H9 (cell line): ENCODE data around the gene HMGCLL1. TPM values are rescaled to one million over a fixed set of nuclear protein-coding genes. Genes with fewer than 3 reads are reported as not detected.

ENCODE experiments used
- DNase-seq: peaks from one replicate; pipeline ENCODE4 v3.0.0-alpha.2; 2017
- H2AFZ ChIP-seq: one replicate; pipeline ENCODE4 v1.6.1; 2013; ENCODE audit warnings: mild to moderate bottlenecking, low read length, control low read depth, moderate library complexity
- H2AK5ac ChIP-seq: 2 replicates; pipeline ENCODE4 v1.6.1; 2013; ENCODE audit warnings: low read length, control low read depth, mixed read lengths; ENCODE audit not compliant: insufficient read length
- H2BK120ac ChIP-seq: one replicate; pipeline ENCODE4 v1.6.1; 2013; ENCODE audit warnings: low read depth, mild to moderate bottlenecking, low read length, control low read depth, inconsistent platforms; ENCODE audit not compliant: poor library complexity, severe bottlenecking
- H2BK12ac ChIP-seq: 2 replicates; pipeline ENCODE4 v1.6.1; 2013; ENCODE audit warnings: low read length, control low read depth, mixed read lengths, low read depth; ENCODE audit not compliant: insufficient read length
- H2BK15ac ChIP-seq: 2 replicates; pipeline ENCODE4 v1.6.1; 2013; ENCODE audit warnings: low read depth, low read length, control low read depth
- H2BK20ac ChIP-seq: one replicate; pipeline ENCODE4 v1.6.1; 2013; ENCODE audit warnings: low read depth, mild to moderate bottlenecking, low read length, control low read depth, inconsistent platforms; ENCODE audit not compliant: poor library complexity, severe bottlenecking
- H2BK5ac ChIP-seq: 2 replicates; pipeline ENCODE4 v1.6.1; 2013; ENCODE audit warnings: low read length, control low read depth, mixed read lengths; ENCODE audit not compliant: insufficient read length
- H3K14ac ChIP-seq: 2 replicates; pipeline ENCODE4 v1.6.1; 2013; ENCODE audit warnings: low read length, control low read depth; ENCODE audit not compliant: insufficient read depth
- H3K18ac ChIP-seq: 2 replicates; pipeline ENCODE4 v1.6.1; 2013; ENCODE audit warnings: low read depth, mild to moderate bottlenecking, mixed read lengths, low read length, control low read depth; ENCODE audit not compliant: insufficient read length
- H3K23ac ChIP-seq: 2 replicates; pipeline ENCODE4 v1.6.1; 2013; ENCODE audit warnings: low read length, control low read depth, mixed read lengths, low read depth; ENCODE audit not compliant: insufficient read length
- H3K23me2 ChIP-seq: 2 replicates; pipeline ENCODE4 v1.6.1; 2013; ENCODE audit warnings: low read depth, mild to moderate bottlenecking, mixed read lengths, low read length, control low read depth; ENCODE audit not compliant: insufficient read length, poor library complexity, severe bottlenecking
- H3K27ac ChIP-seq: 2 replicates; pipeline ENCODE4 v1.5.1; 2013; ENCODE audit warnings: low read length, control low read depth, mixed read lengths, low read depth; ENCODE audit not compliant: insufficient read length
- H3K27me3 ChIP-seq: 2 replicates; pipeline ENCODE4 v1.6.1; 2013; ENCODE audit warnings: low read length, control low read depth, inconsistent platforms; ENCODE audit not compliant: insufficient read depth
- H3K4ac ChIP-seq: 2 replicates; pipeline ENCODE4 v1.6.1; 2013; ENCODE audit warnings: low read depth, mild to moderate bottlenecking, control low read depth, inconsistent platforms, low read length, moderate library complexity
- H3K4me1 ChIP-seq: 2 replicates; pipeline ENCODE4 v1.6.1; 2013; ENCODE audit warnings: low read length, control low read depth, inconsistent platforms; ENCODE audit not compliant: insufficient read depth
- H3K4me2 ChIP-seq: 2 replicates; pipeline ENCODE4 v1.6.1; 2013; ENCODE audit warnings: low read length, control low read depth, mixed read lengths; ENCODE audit not compliant: insufficient read length, insufficient read depth
- H3K56ac ChIP-seq: 2 replicates; pipeline ENCODE4 v1.6.1; 2013; ENCODE audit warnings: low read depth, mild to moderate bottlenecking, mixed read lengths, low read length, control low read depth; ENCODE audit not compliant: insufficient read length
- H3K79me1 ChIP-seq: 2 replicates; pipeline ENCODE4 v1.6.1; 2013; ENCODE audit warnings: low read depth, mild to moderate bottlenecking, moderate library complexity, low read length, control low read depth, inconsistent platforms; ENCODE audit not compliant: insufficient read depth, poor library complexity, severe bottlenecking
- H3K79me2 ChIP-seq: 2 replicates; pipeline ENCODE4 v1.6.1; 2013; ENCODE audit warnings: low read length, control low read depth, inconsistent platforms; ENCODE audit not compliant: insufficient read depth
- H3K9ac ChIP-seq: 2 replicates; pipeline ENCODE4 v1.6.1; 2013; ENCODE audit warnings: low read length, control low read depth, mixed read lengths; ENCODE audit not compliant: insufficient read length; ENCODE audit errors: extremely low read depth
- H3K9me3 ChIP-seq: one replicate; pipeline ENCODE4 v1.6.1; 2013; ENCODE audit warnings: low read depth, low read length, inconsistent platforms; ENCODE audit not compliant: control insufficient read depth
- H3T11ph ChIP-seq: one replicate; pipeline ENCODE4 v1.6.1; 2013; ENCODE audit warnings: mild to moderate bottlenecking, low read length, control low read depth, inconsistent platforms
- H4K20me1 ChIP-seq: one replicate; pipeline ENCODE4 v1.6.1; 2013; ENCODE audit not compliant: control insufficient read depth, insufficient read length, insufficient read depth
- H4K5ac ChIP-seq: 2 replicates; pipeline ENCODE4 v1.6.1; 2013; ENCODE audit warnings: low read depth, mild to moderate bottlenecking, mixed read lengths, low read length, control low read depth; ENCODE audit not compliant: insufficient read length
- H4K8ac ChIP-seq: replicated peaks from 2 replicates; pipeline ENCODE4 v1.6.1; 2013; ENCODE audit warnings: low read length, control low read depth, mixed read lengths, low read depth; ENCODE audit not compliant: insufficient read length
- H4K91ac ChIP-seq: 2 replicates; pipeline ENCODE4 v1.6.1; 2013; ENCODE audit warnings: low read depth, mild to moderate bottlenecking, moderate library complexity, mixed read lengths, low read length, control low read depth; ENCODE audit not compliant: insufficient read length
- H3K27ac Mint-ChIP-seq, 3 experiments: 2 replicates in 2 of 3; 3 replicates in 1 of 3; pipeline ENCODE4 v1.8.0; 2020 to 2021; ENCODE audit warnings: mixed read lengths in 3 of 3, mild to moderate bottlenecking in 1 of 3, moderate library complexity in 1 of 3
- H3K27me3 Mint-ChIP-seq: 2 replicates; pipeline ENCODE4 v1.8.0; 2021; ENCODE audit warnings: low read depth, mild to moderate bottlenecking, moderate library complexity, mixed read lengths
- H3K36me3 Mint-ChIP-seq, 3 experiments: 2 replicates in 2 of 3; 3 replicates in 1 of 3; pipeline ENCODE4 v1.8.0; 2020 to 2021; ENCODE audit warnings: low read depth in 3 of 3, mixed read lengths in 3 of 3; ENCODE audit not compliant: insufficient read depth in 1 of 3
- H3K4me1 Mint-ChIP-seq, 2 experiments: 2 replicates each; pipeline ENCODE4 v1.8.0; 2020; ENCODE audit warnings: mixed read lengths in 2 of 2
- H3K4me3 Mint-ChIP-seq, 2 experiments: 2 replicates in 1 of 2; 3 replicates in 1 of 2; pipeline ENCODE4 v1.8.0; 2020 to 2021; ENCODE audit warnings: mild to moderate bottlenecking in 2 of 2, mixed read lengths in 2 of 2, moderate library complexity in 1 of 2
- H3K9me3 Mint-ChIP-seq, 2 experiments: 2 replicates in 1 of 2; 3 replicates in 1 of 2; pipeline ENCODE4 v1.8.0; 2020; ENCODE audit warnings: mild to moderate bottlenecking in 2 of 2, mixed read lengths in 2 of 2, moderate library complexity in 1 of 2
- WGBS: extraction: QIAGEN DNeasy Blood & Tissue Kit; methylation state at CpG from one replicate; pipeline ENCODE4 v1.1.7; 2013; ENCODE audit warnings: missing lambda C conversion rate, low lambda C conversion rate, mixed read lengths; ENCODE audit not compliant: insufficient read length; ENCODE audit errors: extremely low coverage; 5-methylcytosine and 5-hydroxymethylcytosine counted together
- total RNA-seq: library from RNA; stranded (reverse); gene quantifications from 2 replicates; pipeline ENCODE4 v1.2.1, GENCODE V29; 2021
- TF ChIP-seq, protein P1 (sequence below): fragments of 200-600 bp; sonication (generic); conservative IDR thresholded peaks from 3 replicates; pipeline ENCODE4 v1.8.0; 2021; ENCODE audit warnings: antibody characterized with exemption, mild to moderate bottlenecking

Gene HMGCLL1
- total RNA-seq, 1 experiment from 2014 or later, result 0.24 TPM

DNA sequence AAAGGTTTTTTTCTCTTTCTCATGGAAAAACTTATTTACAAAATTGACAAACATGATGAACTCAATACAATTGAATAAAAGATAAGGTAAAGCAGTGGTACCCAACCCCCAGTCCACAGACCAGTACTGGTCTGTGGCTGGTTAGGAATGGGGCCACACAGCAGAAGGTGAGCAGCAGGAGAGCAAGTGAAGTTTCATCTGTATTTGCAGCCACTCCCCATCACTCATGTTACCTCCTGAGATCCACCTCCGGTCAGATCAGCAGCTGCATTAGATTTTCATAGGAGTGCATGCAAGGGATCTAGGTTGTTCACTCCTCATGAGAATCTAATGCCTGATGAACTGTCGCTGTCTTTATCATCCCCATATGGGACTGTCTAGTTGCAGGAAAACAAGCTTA, 47.5 kb downstream of the HMGCLL1 start:
- no peak overlapping the region for H3K4me3 Mint-ChIP-seq
- Histone ChIP-seq H2BK20ac (no peak overlapping the region), H3K23me2 (no peaks in the 10 kb centered on the region), H3K4me2 (no peak overlapping the region), H3K4ac (no peak overlapping the region), H2BK120ac (no peak overlapping the region), H2AFZ (no peak overlapping the region), H3K9me3 (no peaks in the 10 kb centered on the region), H3K4me1 (no peaks in the 10 kb centered on the region), H2BK5ac (no peak overlapping the region), H3K18ac (no peak overlapping the region), H3K56ac (no peak overlapping the region), H3K27ac (no peak overlapping the region), H3T11ph (no peak overlapping the region), H3K9ac (no peak overlapping the region), H2BK12ac (no peak overlapping the region), H4K8ac (no peak overlapping the region), H2AK5ac (no peak overlapping the region), H3K79me2 (no peaks in the 10 kb centered on the region), H2BK15ac (no peak overlapping the region), H4K5ac (no peak overlapping the region), H4K91ac (no peak overlapping the region), H3K27me3 (no peaks in the 10 kb centered on the region), H3K14ac (no peak overlapping the region), H4K20me1 (no peaks in the 10 kb centered on the region), H3K23ac (no peak overlapping the region), H3K79me1 (no peaks in the 10 kb centered on the region)
- WGBS, result no CpG with 5 or more reads among the region's 2 CpGs
- TF ChIP-seq, protein P1, sequence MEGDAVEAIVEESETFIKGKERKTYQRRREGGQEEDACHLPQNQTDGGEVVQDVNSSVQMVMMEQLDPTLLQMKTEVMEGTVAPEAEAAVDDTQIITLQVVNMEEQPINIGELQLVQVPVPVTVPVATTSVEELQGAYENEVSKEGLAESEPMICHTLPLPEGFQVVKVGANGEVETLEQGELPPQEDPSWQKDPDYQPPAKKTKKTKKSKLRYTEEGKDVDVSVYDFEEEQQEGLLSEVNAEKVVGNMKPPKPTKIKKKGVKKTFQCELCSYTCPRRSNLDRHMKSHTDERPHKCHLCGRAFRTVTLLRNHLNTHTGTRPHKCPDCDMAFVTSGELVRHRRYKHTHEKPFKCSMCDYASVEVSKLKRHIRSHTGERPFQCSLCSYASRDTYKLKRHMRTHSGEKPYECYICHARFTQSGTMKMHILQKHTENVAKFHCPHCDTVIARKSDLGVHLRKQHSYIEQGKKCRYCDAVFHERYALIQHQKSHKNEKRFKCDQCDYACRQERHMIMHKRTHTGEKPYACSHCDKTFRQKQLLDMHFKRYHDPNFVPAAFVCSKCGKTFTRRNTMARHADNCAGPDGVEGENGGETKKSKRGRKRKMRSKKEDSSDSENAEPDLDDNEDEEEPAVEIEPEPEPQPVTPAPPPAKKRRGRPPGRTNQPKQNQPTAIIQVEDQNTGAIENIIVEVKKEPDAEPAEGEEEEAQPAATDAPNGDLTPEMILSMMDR, result no peak
- H3K27ac Mint-ChIP-seq, result no peak overlapping the region; a peak in 1 of 7 replicates
- no peaks in the 10 kb centered on the region for H3K9me3 Mint-ChIP-seq
- no peaks in the 10 kb centered on the region for H3K4me1 Mint-ChIP-seq
- H3K36me3 Mint-ChIP-seq, result no peaks in the 10 kb centered on the region
- no peak for DNase-seq
- no peaks in the 10 kb centered on the region for H3K27me3 Mint-ChIP-seq
